Ecto neural progenitor cell (in vitro differentiated cells): ENCODE measurements around the gene E4F1.

ENCODE experiments used
- DNase-seq: peaks from one replicate; pipeline ENCODE4 v3.0.0-alpha.2; 2018; ENCODE audit warnings: low spot score

E4F1 gene

GRCh38 chr16:2206780-2207433 lies 16.5 kb upstream of the E4F1 start:
- no peak for DNase-seq

GRCh38 chr16:2207872-2208271 lies 15.5 kb upstream of the E4F1 start:
- DNase-seq, result no peak

GRCh38 chr16:2208308-2208707 lies 15.1 kb upstream of the E4F1 start:
- no peak for DNase-seq

- no peak for DNase-seq
These were observed 14.6 kb upstream of the E4F1 start for GRCh38 chr16:2208772-2209171.

GRCh38 chr16:2209258-2210008 lies 14.0 kb upstream of the E4F1 start:
- DNase-seq, result no peak

GRCh38 chr16:2210009-2210332 lies 13.4 kb upstream of the E4F1 start:
- DNase-seq, result no peak

- no peak for DNase-seq
These were observed 12.7 kb upstream of the E4F1 start, which contains the start of gene BRICD5 for GRCh38 chr16:2210386-2211365. Gene BRICD5 (minus strand): TSS chr16:2210863. CDS start chr16:2210833, 30 bp downstream.

GRCh38 chr16:2211923-2212347 lies 11.5 kb upstream of the E4F1 start:
- DNase-seq, result no peak

GRCh38 chr16:2212362-2213324 lies 10.7 kb upstream of the E4F1 start:
- DNase-seq, result no peak

- DNase-seq, result no peak
These were observed 9.3 kb upstream of the E4F1 start for GRCh38 chr16:2213817-2214718.

- DNase-seq, result no peak
These were observed 8.7 kb upstream of the E4F1 start, which contains the start of gene PGP for GRCh38 chr16:2214719-2214968. Gene PGP (minus strand): TSS chr16:2214840. CDS start chr16:2214777, 63 bp downstream.

GRCh38 chr16:2216330-2216729 lies 7.1 kb upstream of the E4F1 start:
- DNase-seq, result no peak

- DNase-seq, result no peak
These were observed 623 bp downstream of the E4F1 start for GRCh38 chr16:2223942-2224486.

GRCh38 chr16:2226245-2226793 lies 2.9 kb downstream of the E4F1 start:
- no peak for DNase-seq

GRCh38 chr16:2226918-2227317 lies 3.5 kb downstream of the E4F1 start:
- no peak for DNase-seq

- DNase-seq, result no peak
These were observed 4.9 kb downstream of the E4F1 start for GRCh38 chr16:2228161-2228824.

- DNase-seq, result no peak
These were observed 5.7 kb downstream of the E4F1 start for GRCh38 chr16:2229091-2229490.

- no peak for DNase-seq
These were observed 6.3 kb downstream of the E4F1 start for GRCh38 chr16:2229632-2230250.

- no peak for DNase-seq
These were observed 7.0 kb downstream of the E4F1 start for GRCh38 chr16:2230376-2230775.
